Stomach (tissue), 9 donors: ENCODE data around the gene FUZ. TPM values are rescaled to one million over a fixed set of nuclear protein-coding genes. Genes with fewer than 3 reads are reported as not detected.

ENCODE experiments used
- DNase-seq, 2 donors: peaks; one replicate each; pipeline versions ENCODE4 v3.0.0 to v3.0.0-alpha.2; 2013 to 2019
- H3K27ac ChIP-seq, 5 donors: fragments of 200-600 bp in 4 of 5; sonication (generic) in 4 of 5; one replicate each; pipeline ENCODE4 v1.5.1; 2013 to 2019; ENCODE audit warnings: mild to moderate bottlenecking in 1 of 5, moderate library complexity in 1 of 5
- H3K27me3 ChIP-seq, 3 donors: fragments of 200-600 bp; sonication (generic); one replicate each; pipeline ENCODE4 v1.5.1; 2017 to 2019; ENCODE audit warnings: mixed run types in 1 of 3
- H3K36me3 ChIP-seq, 4 donors: fragments of 200-600 bp; sonication (generic); 1 replicate in 3 of 4; 2 replicates in 1 of 4; pipeline ENCODE4 v1.5.1; 2016 to 2019
- H3K4me1 ChIP-seq, 4 donors: fragments of 200-600 bp; sonication (generic); one replicate each; pipeline ENCODE4 v1.5.1; 2016 to 2019
- H3K4me3 ChIP-seq, 4 donors: fragments of 200-600 bp; sonication (generic) in 3 of 4; one replicate each; pipeline ENCODE4 v1.5.1; 2016 to 2019; ENCODE audit warnings: mild to moderate bottlenecking in 1 of 4
- H3K9me3 ChIP-seq, 4 donors: fragments of 200-600 bp; sonication (generic); one replicate each; pipeline ENCODE4 v1.5.1; 2016 to 2019
- EP300 ChIP-seq: sonication (generic); formaldehyde crosslinking; IDR thresholded peaks from one replicate; pipeline ENCODE4 v1.6.1; 2017; ENCODE audit warnings: antibody characterized with exemption
- POLR2A ChIP-seq, 4 donors: fragments of 450-650 bp; IDR thresholded peaks; one replicate each; pipeline ENCODE4 v1.6.1; 2016; ENCODE audit warnings: antibody characterized with exemption in 4 of 4, control low read depth in 2 of 4, mild to moderate bottlenecking in 1 of 4, moderate library complexity in 1 of 4
- POLR2AphosphoS5 ChIP-seq, 3 donors: sonication (generic); formaldehyde crosslinking; IDR thresholded peaks; one replicate each; pipeline ENCODE4 v1.6.1; 2016; ENCODE audit warnings: antibody characterized with exemption in 3 of 3
- WGBS, 5 donors: extraction: QIAGEN DNeasy Blood & Tissue Kit in 3 of 5; methylation state at CpG; one replicate each; pipeline versions ENCODE4 v1.1.5 to v1.1.7; 2013 to 2018; 5-methylcytosine and 5-hydroxymethylcytosine counted together
- intact Hi-C: fragments of 100-400 bp; cut with DNase I; formaldehyde crosslinking; loops from one replicate; pipeline ENCODE4 v1.15.1; 2023; ENCODE audit warnings: low total_unique reads
- polyA plus RNA-seq, 3 donors: library from polyadenylated mRNA; stranded (reverse); fragments of 200-250 nt; gene quantifications; one replicate each; pipeline ENCODE4 v1.2.3, GENCODE V29; 2013
- total RNA-seq, 5 donors: library from RNA; depleted of rRNA; stranded (reverse); fragments of >200 nt; gene quantifications; one replicate each; pipeline versions ENCODE4 v1.1.0 to v1.2.3, GENCODE V29; 2014 to 2016
- TF ChIP-seq, protein P1 (sequence below), 7 experiments: fragments of 450-650 bp in 4 of 7; fragments of 200-600 bp in 3 of 7; sonication (generic) in 3 of 7; IDR thresholded peaks; one replicate each; pipeline ENCODE4 v1.5.1; 2016 to 2019; ENCODE audit warnings: antibody characterized with exemption in 7 of 7, control low read depth in 2 of 7, mild to moderate bottlenecking in 1 of 7
- donor health status: healthy with polysubstance abuse.
- donor health status: Bipolar disorder and iron deficiency.
- donor health status: healthy.

The FUZ gene
- total and polyA plus RNA-seq, 8 donors = 1.2 to 37.4 (median 15.5) TPM

DNA sequence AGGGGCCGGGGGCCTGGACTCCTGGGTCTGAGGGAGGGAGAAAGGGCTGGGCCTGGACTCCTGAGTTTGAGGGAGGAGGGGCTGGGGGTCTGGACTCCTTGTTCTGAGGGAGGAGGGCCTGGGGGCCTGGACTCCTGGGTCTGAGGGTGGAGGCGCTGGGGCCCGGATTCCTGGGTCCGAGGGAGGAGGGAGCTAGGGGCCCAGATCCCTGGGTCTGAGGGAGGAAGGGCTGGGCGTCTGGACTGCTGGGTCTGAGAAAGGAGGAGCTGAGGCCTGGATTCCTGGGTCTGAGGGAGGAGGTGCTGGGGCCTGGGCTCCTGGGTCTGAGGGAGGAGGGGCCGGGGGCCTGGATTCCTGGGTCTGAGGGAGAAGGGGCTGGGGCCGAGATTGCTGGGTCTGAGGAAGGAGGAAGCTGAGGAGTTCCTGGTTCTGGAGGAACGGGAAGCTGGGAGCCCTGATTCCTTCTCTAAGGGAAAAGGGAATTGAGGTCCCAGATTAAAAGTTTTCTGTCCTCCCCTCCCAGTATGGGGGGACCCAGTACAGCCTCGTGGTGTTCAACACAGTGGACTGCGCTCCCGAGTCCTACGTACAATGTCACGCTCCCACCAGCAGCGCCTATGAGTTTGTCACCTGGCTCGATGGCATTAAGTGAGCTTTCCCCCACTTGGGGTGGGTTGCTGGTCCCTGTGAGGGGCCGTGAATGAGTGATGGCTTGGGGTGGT is 5.7 kb upstream of the FUZ start:
- Histone ChIP-seq H3K27ac (peak overlapping the region; percentile 90 to 97 (median 94)), H3K9me3 (no peaks in the 10 kb centered on the region), H3K4me1 (peaks cover 28 to 46% (median 40%) of the 10 kb centered on the region in 4 donors), H3K36me3 (peaks cover 9 to 29% (median 25%) of the 10 kb centered on the region in 4 donors), H3K27me3 (no peaks in the 10 kb centered on the region), H3K4me3 (peak overlapping the region; percentile 69 to 88 (median 78))
- DNase-seq = no peak
- TF ChIP-seq POLR2AphosphoS5 (IDR thresholded peaks at IDR 0.05) = no peak
- no peak for TF ChIP-seq POLR2A (IDR thresholded peaks at IDR 0.05)
- TF ChIP-seq EP300 = no peak
- TF ChIP-seq, protein P1, sequence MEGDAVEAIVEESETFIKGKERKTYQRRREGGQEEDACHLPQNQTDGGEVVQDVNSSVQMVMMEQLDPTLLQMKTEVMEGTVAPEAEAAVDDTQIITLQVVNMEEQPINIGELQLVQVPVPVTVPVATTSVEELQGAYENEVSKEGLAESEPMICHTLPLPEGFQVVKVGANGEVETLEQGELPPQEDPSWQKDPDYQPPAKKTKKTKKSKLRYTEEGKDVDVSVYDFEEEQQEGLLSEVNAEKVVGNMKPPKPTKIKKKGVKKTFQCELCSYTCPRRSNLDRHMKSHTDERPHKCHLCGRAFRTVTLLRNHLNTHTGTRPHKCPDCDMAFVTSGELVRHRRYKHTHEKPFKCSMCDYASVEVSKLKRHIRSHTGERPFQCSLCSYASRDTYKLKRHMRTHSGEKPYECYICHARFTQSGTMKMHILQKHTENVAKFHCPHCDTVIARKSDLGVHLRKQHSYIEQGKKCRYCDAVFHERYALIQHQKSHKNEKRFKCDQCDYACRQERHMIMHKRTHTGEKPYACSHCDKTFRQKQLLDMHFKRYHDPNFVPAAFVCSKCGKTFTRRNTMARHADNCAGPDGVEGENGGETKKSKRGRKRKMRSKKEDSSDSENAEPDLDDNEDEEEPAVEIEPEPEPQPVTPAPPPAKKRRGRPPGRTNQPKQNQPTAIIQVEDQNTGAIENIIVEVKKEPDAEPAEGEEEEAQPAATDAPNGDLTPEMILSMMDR (IDR thresholded peaks at IDR 0.05) = no peak
- WGBS, 5 donors = 17 to 28% (median 19%) methylated on average over 15 to 16 of the region's 16 CpGs
- intact Hi-C loops = no loop called here

GRCh38 chr19:49817964-49818648 is 5.0 kb upstream of the FUZ start, which contains the start of gene MED25:
TSS of gene MED25 (plus strand) at chr19:49818289. CDS start at chr19:49818342, 53 bp downstream.
- Histone ChIP-seq H3K9me3 (no peaks in the 10 kb centered on the region), H3K36me3 (peaks cover 2 to 22% (median 18%) of the 10 kb centered on the region in 4 donors), H3K4me1 (peaks cover 28 to 48% (median 40%) of the 10 kb centered on the region in 4 donors), H3K27me3 (no peaks in the 10 kb centered on the region), H3K4me3 (peak within 1 kb of the TSS; percentile 69 to 88 (median 78)), H3K27ac (peak within 1 kb of the TSS; percentile 90 to 97 (median 94))
- 0 to 2% (median 0%) methylated on average over 24 to 57 of the region's 57 CpGs for WGBS, 5 donors
- intact Hi-C loops = no loop called here
- TF ChIP-seq POLR2A (IDR thresholded peaks at IDR 0.05) (peak in 1 of 4 donors; percentile 62), EP300 (no peak), POLR2AphosphoS5 (IDR thresholded peaks at IDR 0.05) (peak; percentile 69 to 92 (median 77))
- TF ChIP-seq, protein P1 (IDR thresholded peaks at IDR 0.05) = peak in 5 of 7 experiments; percentile 11 to 50 (median 32)
- DNase-seq = peak; percentile 86 to 97

GRCh38 chr19:49816590-49816989 is 3.5 kb upstream of the FUZ start:
- TF ChIP-seq EP300 (no peak), POLR2A (IDR thresholded peaks at IDR 0.05) (no peak), POLR2AphosphoS5 (IDR thresholded peaks at IDR 0.05) (no peak)
- TF ChIP-seq, protein P1 (IDR thresholded peaks at IDR 0.05) = no peak
- Histone ChIP-seq H3K27me3 (no peaks in the 10 kb centered on the region), H3K9me3 (no peaks in the 10 kb centered on the region), H3K36me3 (peaks cover 0 to 16% (median 10%) of the 10 kb centered on the region in 4 donors), H3K4me1 (peaks cover 28 to 59% (median 50%) of the 10 kb centered on the region in 4 donors), H3K4me3 (peak overlapping the region in 2 of 4 donors; percentile 70 to 85), H3K27ac (peak overlapping the region; percentile 74 to 97 (median 92))
- intact Hi-C loops = no loop called here
- 57 to 81% (median 64%) methylated on average over 14 of the region's 14 CpGs for WGBS, 5 donors
- DNase-seq = peak in 1 of 2 donors; percentile 33

- H3K9me3 ChIP-seq = no peaks in the 10 kb centered on the region
- no peaks in the 10 kb centered on the region for H3K36me3 ChIP-seq
- TF ChIP-seq POLR2AphosphoS5 (IDR thresholded peaks at IDR 0.05) = no peak
- no peak for TF ChIP-seq POLR2A (IDR thresholded peaks at IDR 0.05)
- TF ChIP-seq, protein P1 (IDR thresholded peaks at IDR 0.05) = no peak
- TF ChIP-seq EP300 = no peak
- 71 to 91% (median 82%) methylated on average over 1 of the region's 1 CpG for WGBS, 5 donors
- peak overlapping the region in 4 of 5 donors; percentile 83 to 92 (median 90) for H3K27ac ChIP-seq
- H3K27me3 ChIP-seq = no peaks in the 10 kb centered on the region
- peak overlapping the region in 3 of 4 donors; percentile 49 to 73 (median 58) for H3K4me3 ChIP-seq
- peaks cover 18 to 48% (median 42%) of the 10 kb centered on the region in 4 donors for H3K4me1 ChIP-seq
- intact Hi-C loops = no loop called here
- no peak for DNase-seq
Observed at GRCh38 chr19:49814010-49814409, 918 bp upstream of the FUZ start.
